AG09309 (cell line): Measurements from ENCODE around the gene SAMD8.

Experiments
- DNase-seq: peaks from one replicate; pipeline ENCODE4 v3.0.0-alpha.2; 2010; ENCODE audit warnings: low read depth
- H3K4me3 ChIP-seq: 2 replicates; pipeline ENCODE4 v1.5.1; 2011; ENCODE audit warnings: mild to moderate bottlenecking, low read depth, low read length, moderate library complexity; ENCODE audit not compliant: control insufficient read depth
- TF ChIP-seq, protein P1 (sequence below): IDR thresholded peaks from 2 replicates; pipeline ENCODE4 v1.5.1; 2011; ENCODE audit warnings: mild to moderate bottlenecking, low read depth, low read length, inconsistent platforms; ENCODE audit not compliant: insufficient read depth, control insufficient read depth; ENCODE audit errors: missing control alignments

Gene SAMD8

DNA sequence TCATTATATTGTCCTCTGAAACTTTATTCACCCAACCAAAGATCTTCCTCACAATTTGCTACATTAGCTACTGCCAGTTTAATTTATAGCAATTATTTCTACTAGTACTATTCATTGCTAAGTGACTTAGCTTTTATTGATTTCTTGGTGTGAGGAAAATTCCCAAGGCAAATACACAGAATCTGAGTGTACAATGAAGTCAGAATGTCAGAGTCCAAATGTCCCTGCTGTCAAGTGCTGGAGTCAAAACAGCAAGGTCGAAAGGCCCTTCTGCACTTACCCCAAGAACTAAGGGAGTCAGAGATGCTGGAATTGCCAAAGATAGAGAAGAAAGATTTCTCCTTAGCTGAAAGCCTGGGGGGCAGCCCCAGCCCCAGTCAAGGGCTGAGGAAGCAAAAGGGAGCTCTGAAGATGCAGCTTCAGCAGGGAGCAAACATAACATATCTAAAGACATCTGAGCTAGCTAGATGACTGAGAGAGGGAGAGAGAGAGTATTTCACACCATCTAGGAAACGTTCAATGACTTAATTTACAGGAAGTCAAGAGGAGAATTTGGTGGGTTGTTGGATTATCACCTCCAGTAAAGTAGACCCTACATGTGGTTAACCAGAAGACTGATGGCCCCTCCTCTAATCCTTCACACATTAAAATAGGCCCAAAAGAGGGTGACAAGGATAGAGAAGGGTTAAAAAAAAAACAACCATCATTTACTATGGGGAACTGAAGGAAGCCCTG, 36.6 kb upstream of the SAMD8 start:
- DNase-seq: no peak
- H3K4me3 ChIP-seq: no peak overlapping the region

DNA sequence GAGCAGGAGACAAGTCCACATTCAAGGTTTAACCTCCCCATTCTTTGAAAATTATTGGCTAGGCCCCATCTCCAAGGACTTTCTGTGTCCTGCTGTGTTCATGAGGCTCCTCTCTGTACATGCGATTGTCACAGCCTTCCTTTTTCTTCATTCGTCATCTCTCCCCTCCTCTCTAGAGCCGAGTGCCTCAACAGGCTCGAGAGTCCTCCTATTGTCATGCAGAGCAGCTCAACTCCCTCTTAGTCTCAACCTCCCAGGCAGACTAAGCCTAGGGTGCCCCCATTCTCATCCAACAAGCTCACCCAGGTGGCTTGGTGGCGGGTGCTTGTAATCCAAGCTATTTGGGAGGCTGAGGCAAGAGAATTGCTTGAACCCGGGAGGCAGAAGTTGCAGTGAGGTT, 35.1 kb upstream of the SAMD8 start:
- DNase-seq: no peak
- TF ChIP-seq, protein P1, sequence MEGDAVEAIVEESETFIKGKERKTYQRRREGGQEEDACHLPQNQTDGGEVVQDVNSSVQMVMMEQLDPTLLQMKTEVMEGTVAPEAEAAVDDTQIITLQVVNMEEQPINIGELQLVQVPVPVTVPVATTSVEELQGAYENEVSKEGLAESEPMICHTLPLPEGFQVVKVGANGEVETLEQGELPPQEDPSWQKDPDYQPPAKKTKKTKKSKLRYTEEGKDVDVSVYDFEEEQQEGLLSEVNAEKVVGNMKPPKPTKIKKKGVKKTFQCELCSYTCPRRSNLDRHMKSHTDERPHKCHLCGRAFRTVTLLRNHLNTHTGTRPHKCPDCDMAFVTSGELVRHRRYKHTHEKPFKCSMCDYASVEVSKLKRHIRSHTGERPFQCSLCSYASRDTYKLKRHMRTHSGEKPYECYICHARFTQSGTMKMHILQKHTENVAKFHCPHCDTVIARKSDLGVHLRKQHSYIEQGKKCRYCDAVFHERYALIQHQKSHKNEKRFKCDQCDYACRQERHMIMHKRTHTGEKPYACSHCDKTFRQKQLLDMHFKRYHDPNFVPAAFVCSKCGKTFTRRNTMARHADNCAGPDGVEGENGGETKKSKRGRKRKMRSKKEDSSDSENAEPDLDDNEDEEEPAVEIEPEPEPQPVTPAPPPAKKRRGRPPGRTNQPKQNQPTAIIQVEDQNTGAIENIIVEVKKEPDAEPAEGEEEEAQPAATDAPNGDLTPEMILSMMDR: no peak

More for the DNA sequence above, 36.6 kb upstream of the SAMD8 start:
- TF ChIP-seq, protein P1: no peak

DNA sequence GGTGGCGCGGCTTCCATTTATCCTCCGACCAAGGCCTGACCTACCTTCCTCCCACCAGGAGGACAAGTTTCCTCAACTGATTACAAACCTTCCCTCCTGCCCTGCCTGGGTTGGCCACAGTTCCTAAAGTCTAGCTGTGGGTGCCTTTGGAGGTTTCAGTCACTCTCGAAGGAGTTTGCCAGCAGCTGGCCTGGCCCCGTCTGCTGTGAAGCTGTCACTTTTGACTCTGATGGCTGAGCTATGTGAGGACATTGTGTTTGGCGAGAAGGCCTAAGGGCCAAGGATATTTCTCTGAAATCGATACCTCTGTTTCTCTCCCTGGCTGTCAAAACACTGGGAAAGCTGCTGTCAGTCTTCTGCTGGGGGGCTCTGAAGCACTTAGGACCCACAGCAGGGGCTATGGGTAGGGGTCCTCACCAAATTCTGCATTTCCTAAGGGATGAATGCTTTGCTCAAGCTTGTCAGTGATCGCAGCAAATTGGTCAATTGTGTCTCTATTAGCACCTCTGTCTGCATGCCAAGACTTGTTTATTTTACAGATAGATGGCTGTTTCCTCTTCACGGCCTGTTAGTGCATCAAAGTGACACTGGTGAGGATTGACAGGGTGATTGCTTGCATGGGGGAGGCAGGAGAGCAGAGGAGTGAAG, 31.9 kb upstream of the SAMD8 start:
- no peak for DNase-seq

More for the DNA sequence above, 35.1 kb upstream of the SAMD8 start:
- no peak overlapping the region for H3K4me3 ChIP-seq

DNA sequence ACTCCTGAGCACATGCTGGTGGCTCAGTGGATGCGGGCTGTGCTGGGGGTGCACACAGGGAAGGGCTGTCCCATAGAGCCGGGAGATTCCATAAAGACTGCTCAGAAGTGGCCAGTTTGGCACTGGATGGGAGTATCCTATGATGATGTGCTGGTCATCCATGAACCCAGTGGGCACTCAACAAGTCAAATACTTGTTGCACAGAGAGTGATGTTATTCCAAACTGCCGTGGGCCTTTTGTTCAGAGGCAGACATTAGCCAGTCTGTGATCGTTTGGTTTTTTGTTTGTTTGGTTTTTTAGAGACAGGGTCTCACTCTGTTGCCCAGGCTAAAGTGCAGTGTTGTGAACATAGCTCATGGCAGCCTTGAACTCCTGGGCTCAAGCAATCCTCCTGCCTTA, 30.9 kb upstream of the SAMD8 start:
- no peak for DNase-seq
- TF ChIP-seq, protein P1: no peak
- no peak overlapping the region for H3K4me3 ChIP-seq

More for the DNA sequence above, 31.9 kb upstream of the SAMD8 start:
- H3K4me3 ChIP-seq: no peak overlapping the region
- TF ChIP-seq, protein P1: no peak

DNA sequence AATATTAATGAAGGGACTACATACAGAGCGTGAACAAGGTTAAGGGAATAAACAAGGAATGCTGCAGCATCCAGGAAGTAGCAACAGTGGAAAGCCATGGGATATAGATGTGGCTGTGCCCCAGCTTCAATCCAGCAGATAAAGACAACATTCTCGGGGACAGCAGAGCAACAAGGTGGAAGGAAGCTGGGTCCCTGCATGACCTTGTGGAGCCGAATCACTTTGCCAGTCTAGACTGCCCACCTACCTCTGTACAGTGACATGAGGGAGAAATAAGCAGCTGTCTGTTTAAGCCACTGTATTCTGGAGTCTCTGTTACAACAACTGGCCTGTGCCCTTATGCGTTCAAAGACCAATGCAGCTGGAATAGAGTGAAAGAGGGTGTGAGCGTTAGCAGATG, 30.1 kb upstream of the SAMD8 start:
- TF ChIP-seq, protein P1: no peak
- H3K4me3 ChIP-seq: no peak overlapping the region
- DNase-seq: no peak

DNA sequence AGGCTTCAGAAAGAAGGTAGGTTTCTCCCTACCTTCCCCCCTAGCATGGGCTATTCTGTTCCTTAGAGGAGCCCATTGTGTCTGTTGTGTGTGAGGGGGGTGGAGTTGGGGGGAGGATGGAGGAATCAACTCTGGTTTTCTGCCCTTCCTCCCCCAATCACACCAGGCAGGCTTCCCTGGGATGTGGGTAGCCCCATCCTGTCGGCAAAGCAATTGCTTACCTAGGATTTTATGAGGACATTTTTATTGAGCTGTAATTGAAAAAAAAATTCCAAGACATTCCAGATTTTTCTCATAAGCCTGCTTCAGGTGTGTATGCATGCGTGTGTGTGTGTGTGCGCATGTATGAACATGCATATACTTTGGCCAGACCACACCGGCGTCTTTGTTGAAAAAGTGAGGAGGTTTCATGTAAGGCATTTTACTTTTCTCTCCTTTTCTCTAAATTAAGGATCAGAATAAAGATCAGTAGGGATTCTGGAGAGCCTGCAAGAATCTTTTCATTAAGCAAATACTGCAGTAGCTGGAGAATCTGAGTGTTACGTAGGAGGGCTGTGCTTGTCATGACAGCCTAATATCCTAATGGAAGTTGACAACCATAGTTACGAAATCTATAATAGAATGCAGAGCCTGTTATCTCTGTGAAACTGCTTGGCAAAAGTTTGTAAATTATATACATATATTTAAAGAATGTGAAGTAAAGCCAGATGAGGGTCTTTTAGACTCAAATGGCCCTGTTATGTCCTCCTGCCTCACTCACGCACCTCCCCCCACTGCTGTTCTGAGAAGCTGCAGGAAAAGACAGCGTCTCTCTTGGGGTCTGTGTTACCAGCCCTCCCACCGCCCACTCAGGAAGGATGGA, 27.3 kb upstream of the SAMD8 start:
- no peak overlapping the region for H3K4me3 ChIP-seq
- DNase-seq: no peak
- TF ChIP-seq, protein P1: no peak
